HG03571 (cell line): ENCODE measurements around the gene B3GAT2.

Experiments used
- ATAC-seq: cut with Tn5 transposase; IDR thresholded peaks from one replicate; pipeline ENCODE4 v1.9.1; 2021; ENCODE audit not compliant: unreplicated experiment

The B3GAT2 gene

DNA sequence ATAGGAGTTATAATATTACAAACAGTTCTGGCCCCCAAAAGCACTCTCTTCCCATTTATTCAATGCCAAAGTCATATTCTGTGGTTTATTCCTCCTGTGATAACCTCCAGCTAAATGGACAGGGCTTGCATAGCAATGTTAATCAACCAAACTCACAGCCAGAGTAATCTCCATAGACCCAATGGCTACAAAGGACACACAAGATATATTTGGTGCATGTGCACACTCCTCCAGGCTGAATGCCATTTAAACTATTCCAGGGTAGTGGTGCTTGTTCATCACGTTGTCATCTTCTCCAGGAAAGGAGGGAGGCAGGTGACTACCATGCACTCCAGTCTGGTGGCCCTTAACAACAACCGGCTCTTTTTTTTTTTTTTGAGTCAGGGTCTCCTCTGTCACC is 56.8 kb downstream of the B3GAT2 start:
- no peak for ATAC-seq

GRCh38 chr6:70894001-70894400 is 62.9 kb downstream of the B3GAT2 start:
- no peak for ATAC-seq

DNA sequence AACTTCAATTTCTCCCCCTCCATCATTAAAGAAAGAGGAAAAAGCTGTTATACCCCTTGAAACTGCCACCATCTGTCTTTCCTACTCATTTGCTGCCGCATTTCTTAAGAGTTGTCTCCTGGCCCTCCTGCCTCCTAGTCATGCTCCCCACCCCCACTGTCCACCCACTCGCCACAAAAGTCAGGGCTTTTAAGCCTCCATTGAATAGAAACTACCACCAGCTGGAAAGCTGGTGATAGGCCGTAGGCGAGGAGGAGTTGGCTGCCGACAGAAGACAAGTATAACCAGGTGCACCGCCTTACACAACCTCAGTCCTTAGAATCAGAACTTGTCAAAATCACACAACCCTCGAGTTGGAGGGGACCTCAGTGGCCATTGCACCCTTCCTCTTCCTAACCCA is 67.6 kb downstream of the B3GAT2 start:
- no peak for ATAC-seq

GRCh38 chr6:70886661-70887060 is 70.2 kb downstream of the B3GAT2 start:
- no peak for ATAC-seq

- no peak for ATAC-seq
Observed at GRCh38 chr6:70886071-70886470, 70.8 kb downstream of the B3GAT2 start.

GRCh38 chr6:70884074-70884983 is 72.5 kb downstream of the B3GAT2 start:
- ATAC-seq = peak; percentile 76

DNA sequence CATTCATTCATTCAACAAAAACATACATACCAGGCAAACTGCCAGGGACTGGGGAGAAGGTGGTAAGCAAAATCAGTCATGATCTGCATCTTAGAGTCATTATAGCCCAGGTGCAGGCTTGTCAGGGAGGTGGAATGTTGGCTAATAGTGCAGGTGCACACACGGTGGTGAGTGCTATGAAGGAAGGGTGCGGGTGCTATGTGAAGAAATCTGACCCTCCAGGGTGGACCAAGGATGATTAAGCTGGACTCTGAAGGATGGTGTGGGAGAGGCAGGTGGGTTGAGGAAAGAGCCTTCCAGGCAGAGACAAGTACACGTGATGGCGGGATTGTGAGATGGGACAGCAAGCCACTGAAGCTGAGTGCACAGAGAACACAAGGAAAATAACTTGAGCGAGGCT is 77.4 kb downstream of the B3GAT2 start:
- no peak for ATAC-seq

DNA sequence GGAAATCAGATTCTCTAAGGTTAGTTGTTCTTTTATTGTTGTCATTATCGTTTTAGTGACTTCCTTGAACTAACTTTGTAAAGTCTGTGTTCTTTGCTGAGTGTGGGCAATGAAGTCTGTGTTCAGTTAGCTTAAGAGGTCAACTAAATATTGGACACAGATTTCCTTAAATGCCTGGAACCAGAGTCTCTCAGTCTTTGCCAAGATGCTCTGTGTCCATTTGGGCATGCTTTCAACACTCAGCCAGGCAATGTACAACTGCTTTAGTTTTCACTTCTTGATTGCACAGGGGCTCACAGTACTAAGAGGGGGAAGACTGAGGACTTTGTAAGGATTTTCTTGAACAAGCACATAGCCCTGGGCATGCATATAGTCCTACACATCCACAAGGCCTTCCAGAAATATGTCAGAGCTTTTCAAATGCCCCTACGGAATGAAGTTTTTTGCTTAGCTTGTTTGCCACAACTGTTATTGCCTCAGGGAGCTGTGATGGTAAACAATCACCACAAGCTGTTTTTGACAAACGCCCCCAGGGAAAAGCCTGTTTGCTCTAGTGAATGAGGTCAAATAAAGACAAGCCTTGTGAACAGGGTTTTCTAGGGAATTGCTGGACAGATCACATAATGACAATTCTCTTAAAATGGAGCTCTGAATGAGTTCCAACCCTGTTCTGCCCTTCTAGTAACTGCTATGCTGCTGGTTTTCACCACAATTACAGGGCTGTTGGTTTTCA is 82.5 kb downstream of the B3GAT2 start:
- no peak for ATAC-seq

DNA sequence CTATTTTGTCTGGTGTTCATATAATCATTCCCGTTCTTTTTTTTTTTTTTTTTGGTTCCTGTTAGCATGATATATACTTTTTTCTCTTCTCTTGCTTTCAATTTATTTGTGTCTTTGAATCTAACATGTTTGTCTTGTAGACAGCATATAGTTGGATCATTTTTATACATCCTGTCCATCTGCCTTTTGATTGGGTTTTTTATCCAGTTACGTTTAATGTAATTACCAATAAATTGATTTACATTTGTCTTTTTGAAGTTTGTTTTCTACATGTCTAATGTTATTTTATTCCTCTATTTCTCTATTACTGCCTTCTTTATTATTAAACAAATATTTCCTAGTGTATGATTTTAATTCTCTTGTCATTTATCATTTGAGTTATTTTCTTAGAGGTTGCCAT is 84.4 kb downstream of the B3GAT2 start:
- ATAC-seq = no peak

DNA sequence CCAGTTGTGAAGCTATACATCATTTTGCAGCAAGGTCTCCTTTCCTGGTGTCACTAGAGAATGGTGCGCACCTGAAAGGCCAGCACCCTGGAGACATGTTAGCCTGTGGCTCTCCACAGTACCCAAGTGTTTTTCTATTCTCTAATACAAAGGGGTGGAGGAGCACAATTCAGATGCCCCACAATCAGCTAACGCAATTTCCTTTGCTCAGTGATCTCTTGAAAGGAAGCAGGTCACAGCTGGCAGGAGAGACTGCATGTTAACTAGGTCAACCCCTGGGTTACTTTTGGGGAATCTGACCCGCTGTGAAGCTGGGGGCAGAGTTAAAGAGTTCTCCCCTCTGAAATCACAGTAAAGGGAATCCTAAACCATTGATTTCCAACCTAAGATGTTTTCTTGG is 92.5 kb downstream of the B3GAT2 start:
- no peak for ATAC-seq

DNA sequence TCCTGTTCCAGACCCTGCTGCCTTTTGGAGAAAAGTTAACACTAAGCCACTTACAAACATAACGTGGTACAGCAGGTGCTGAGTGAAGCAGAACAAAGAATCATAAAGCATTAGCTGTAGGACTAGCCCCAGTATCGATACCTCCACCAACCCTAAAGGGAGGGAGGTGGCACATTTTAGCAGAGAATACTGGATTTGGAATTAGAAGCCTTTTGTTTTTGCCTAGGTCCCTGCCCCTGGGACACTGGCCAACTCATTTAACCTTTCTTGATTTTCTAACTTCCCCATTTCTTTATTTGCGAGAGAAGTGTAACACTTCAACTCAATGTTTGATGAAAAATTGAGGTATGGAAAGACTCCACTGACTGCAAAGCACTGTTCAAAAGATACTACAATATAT is 93.5 kb downstream of the B3GAT2 start:
- no peak for ATAC-seq

- no peak for ATAC-seq
Observed at GRCh38 chr6:70860920-70861319, 95.9 kb downstream of the B3GAT2 start.

DNA sequence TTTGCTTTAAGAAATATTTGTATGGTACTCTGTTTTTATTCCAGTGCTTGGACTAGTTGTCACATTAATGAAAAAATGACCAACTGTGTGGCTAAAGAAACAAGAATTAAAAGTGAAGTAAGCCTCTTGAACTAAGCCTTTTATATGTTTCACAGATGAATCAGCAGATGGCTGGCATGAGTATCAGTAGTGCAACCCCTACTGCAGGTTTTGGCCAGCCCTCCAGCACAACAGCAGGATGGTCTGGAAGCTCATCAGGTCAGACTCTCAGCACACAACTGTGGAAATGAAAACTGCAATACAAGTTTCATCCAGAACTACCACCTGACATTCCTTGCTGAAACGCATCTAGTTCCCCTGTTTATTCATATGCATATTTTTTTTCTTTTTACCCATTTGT is 96.8 kb downstream of the B3GAT2 start:
- ATAC-seq = no peak

- ATAC-seq = peak; percentile 99
Observed at GRCh38 chr6:70857387-70858077, 99.3 kb downstream of the B3GAT2 start.

GRCh38 chr6:70852667-70853246 is 104.1 kb downstream of the B3GAT2 start:
- no peak for ATAC-seq

DNA sequence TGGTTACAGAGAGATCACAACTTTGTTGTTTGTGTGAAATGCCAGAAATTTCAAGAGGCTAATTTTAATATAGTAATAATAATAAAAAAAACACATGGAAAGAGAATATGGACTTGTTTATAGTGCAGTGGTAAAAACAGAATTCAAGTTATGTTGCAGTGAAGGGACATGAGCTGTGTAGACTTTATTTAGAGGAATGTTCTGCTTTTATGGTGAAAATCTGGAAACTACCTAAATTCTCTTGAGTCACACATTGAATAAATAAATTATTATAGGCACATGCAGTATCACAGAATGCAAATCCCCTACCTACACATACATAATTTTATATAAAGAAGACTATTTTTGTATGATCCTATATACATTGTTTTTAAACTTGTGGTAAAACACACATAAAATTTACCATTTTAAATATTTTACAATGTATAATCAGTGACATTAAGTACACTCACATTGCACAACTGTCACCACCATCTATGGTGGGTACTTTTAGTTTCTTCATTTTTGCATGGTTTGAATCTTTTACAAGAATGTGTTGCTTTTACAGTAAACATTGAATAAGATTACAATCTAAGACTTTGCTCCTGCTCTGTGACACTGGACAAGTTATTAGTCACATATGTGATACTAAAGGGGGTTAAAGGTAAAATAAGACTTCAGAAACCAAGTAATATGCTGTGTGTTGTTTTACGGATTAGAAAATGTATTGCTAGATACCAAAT is 107.4 kb downstream of the B3GAT2 start:
- no peak for ATAC-seq

DNA sequence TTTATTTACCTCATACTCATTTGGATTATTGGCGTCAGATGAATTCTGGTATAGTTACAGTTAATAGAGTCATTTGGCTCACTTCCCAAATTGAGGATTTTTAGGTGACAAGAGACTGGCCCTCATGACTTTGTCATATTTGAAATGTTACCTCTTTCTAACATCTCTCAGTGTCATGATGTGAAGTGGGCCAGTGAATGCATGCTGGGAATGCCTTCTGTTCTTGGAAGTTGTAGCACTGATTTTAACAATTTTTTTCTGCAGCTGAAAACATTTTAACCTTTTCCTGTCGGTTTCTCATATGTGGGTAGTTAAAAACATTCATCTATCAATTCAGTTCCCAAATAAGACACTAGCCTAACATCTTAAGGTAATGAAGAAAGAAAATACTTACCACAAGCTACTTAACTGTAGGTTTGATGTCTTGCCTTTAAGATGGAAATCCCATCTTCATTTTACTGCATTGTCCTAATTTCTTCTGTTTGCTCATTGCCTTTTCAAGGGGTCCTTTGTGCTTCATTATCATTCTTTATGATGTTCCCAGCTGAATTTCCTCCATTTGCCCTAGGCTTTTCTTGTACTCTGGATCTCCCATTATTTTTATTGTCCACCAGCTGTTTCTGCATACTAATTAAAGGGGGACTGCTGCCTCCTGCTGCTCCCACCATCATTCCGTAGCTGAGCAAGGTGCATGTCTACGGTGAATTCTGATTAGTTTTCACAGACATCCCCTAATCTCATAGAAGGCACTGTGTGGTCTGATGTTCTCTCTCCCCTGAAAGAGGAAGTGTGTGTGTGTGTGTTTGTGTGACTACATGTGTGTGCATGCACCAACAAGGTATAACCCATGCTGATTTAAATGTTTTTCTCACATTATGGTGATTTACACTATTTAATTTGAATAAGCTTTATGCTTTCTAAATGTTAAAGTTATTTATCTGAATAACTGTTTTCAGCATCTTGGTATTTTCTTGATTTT is 109.5 kb downstream of the B3GAT2 start:
- no peak for ATAC-seq

GRCh38 chr6:70846207-70846835 is 110.5 kb downstream of the B3GAT2 start:
- no peak for ATAC-seq

DNA sequence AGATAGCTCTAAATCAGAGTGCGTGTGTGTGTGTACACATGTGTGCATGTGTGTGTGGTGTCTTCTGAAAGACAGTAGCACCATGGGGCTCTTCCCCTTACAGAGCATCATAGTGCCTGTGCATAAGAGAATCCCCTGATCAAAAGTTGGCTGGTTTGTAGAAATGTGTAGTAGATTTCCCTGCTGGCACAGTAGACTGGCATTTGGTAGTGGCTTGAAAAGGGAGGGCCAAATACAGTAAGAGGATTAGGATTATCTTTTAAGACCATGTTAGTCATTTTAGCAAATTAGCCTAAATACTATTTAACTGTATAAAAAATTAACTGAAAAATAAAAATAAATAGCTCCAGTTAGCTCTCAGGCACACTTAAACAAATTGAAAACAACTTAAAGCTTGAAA is 112.6 kb downstream of the B3GAT2 start:
- ATAC-seq = no peak
